ENCODE data around the gene DKK3.

DNA sequence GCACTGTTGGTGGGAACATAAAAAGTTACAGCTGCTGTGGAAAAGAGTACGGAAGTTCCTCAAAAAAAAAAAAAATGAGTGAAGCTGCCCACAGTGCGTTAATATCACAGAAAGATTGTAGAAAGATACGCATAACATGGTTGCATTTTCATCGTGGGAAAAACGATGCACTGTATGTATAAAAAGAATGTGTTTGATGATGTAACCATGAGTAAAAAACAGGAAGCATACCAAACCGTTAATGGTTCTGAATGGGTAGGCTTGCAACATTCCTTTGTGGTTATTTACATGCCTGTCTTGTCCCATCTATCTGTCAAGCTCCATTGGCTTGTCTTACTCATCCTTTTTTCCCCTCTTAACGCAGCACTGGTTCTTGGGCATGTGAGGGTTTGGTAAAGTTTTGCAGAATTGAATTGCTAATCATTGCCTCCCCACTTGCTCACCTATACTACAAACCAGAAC is 33.8 kb upstream of the DKK3 start:
- TF ChIP-seq POLR2AphosphoS5 (IDR thresholded peaks at IDR 0.05) (no peak), POLR2A (IDR thresholded peaks at IDR 0.05; ENCODE audit: low read depth) (no peak), EP300 (IDR thresholded peaks at IDR 0.05) (no peak)
- TF ChIP-seq, protein P1, sequence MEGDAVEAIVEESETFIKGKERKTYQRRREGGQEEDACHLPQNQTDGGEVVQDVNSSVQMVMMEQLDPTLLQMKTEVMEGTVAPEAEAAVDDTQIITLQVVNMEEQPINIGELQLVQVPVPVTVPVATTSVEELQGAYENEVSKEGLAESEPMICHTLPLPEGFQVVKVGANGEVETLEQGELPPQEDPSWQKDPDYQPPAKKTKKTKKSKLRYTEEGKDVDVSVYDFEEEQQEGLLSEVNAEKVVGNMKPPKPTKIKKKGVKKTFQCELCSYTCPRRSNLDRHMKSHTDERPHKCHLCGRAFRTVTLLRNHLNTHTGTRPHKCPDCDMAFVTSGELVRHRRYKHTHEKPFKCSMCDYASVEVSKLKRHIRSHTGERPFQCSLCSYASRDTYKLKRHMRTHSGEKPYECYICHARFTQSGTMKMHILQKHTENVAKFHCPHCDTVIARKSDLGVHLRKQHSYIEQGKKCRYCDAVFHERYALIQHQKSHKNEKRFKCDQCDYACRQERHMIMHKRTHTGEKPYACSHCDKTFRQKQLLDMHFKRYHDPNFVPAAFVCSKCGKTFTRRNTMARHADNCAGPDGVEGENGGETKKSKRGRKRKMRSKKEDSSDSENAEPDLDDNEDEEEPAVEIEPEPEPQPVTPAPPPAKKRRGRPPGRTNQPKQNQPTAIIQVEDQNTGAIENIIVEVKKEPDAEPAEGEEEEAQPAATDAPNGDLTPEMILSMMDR (IDR thresholded peaks at IDR 0.05), result no peak
